Retinal pigment epithelial cell (primary cell): ENCODE results near the gene MCU.
A peak's percentile ranks its signal among the peaks of the same experiment; 100 is the strongest.

Source experiments
- DNase-seq: peaks from one replicate; pipeline ENCODE4 v3.0.0-alpha.2; 2010; ENCODE audit warnings: low read depth
- H3K4me3 ChIP-seq: 2 replicates; pipeline ENCODE4 v1.5.1; 2011; ENCODE audit warnings: mild to moderate bottlenecking, low read length, control low read depth, moderate library complexity
- TF ChIP-seq, protein P1 (sequence below): conservative IDR thresholded peaks from 2 replicates; pipeline ENCODE4 v1.5.1; 2011; ENCODE audit warnings: low read depth, low read length, control low read depth, inconsistent platforms

The MCU gene

DNA sequence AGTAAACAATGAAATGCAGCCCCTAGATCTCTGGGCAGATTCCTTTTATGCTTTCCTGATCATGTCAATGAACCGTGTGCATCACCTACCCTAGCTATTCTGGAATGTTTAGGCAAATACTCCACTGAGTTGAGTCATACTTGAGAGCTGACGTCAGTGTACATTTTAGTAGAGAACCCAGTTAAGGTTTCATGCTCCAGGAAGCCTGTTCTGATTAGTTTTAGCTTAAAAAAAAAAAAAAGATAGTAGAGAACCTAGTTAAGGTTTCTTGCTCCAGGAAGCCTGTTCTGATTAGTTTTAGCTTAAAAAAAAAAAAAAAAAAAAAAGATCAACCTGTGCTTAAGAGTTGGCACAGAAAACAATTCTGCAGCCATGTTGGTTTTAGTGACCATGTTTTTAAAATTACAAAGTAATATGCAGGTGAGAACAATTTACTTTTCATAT lies 3.7 kb upstream of the MCU start:
- DNase-seq, result peak; percentile 75
- TF ChIP-seq, protein P1, sequence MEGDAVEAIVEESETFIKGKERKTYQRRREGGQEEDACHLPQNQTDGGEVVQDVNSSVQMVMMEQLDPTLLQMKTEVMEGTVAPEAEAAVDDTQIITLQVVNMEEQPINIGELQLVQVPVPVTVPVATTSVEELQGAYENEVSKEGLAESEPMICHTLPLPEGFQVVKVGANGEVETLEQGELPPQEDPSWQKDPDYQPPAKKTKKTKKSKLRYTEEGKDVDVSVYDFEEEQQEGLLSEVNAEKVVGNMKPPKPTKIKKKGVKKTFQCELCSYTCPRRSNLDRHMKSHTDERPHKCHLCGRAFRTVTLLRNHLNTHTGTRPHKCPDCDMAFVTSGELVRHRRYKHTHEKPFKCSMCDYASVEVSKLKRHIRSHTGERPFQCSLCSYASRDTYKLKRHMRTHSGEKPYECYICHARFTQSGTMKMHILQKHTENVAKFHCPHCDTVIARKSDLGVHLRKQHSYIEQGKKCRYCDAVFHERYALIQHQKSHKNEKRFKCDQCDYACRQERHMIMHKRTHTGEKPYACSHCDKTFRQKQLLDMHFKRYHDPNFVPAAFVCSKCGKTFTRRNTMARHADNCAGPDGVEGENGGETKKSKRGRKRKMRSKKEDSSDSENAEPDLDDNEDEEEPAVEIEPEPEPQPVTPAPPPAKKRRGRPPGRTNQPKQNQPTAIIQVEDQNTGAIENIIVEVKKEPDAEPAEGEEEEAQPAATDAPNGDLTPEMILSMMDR, result no peak
- H3K4me3 ChIP-seq, result no peak overlapping the region

DNA sequence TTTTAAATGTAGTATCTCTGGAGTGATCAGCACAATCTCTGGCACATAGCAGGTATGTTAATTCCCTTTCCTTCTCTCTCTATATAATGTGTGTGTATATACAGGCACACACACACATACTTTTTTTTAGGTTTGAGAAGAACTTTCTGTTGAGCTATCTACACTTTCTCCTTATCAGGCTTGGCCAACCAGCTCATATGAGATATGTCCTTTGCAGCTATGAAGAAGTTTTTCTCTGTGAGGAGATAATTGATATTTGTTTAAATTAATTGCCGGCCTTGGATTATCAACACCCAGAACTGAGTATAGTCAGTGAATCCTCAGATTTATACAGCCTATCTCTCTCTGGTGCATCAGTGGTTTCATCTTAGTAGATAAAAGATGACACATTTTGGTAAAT lies 2.3 kb upstream of the MCU start:
- H3K4me3 ChIP-seq, result no peak overlapping the region
- TF ChIP-seq, protein P1, result no peak
- DNase-seq, result no peak

DNA sequence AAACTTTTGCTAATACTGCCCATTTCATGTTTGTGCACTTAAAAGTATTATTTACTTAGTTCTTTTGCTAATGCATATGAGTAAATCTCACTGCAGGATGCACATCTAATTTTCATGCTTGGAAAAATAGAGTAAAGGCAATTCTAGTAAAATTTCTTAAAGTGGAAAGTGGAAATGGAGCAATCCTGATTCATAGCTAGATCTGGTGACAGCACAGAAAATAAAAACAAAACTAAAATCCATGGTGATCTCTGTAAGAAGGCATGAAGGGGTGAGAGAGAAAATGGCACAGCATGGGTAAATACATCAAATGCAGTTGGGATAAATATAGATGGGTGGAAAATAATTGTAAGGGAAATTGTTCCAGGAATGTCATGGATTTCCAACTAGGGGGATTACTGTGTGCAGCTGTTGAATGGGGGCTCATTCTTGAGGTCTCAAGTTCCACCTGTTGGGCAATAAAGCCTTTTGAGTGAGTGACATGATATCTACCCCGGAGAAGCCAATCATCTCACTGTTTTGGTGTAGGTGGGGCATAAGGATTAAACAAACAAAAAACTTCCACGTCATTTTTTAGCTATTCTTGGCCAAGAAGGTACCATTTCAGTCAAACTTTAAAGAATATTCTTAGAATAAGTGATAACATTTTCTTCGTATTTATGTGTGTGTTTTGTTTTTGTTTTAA lies 1.7 kb upstream of the MCU start:
- TF ChIP-seq, protein P1, result no peak
- H3K4me3 ChIP-seq, result no peak overlapping the region
- no peak for DNase-seq

DNA sequence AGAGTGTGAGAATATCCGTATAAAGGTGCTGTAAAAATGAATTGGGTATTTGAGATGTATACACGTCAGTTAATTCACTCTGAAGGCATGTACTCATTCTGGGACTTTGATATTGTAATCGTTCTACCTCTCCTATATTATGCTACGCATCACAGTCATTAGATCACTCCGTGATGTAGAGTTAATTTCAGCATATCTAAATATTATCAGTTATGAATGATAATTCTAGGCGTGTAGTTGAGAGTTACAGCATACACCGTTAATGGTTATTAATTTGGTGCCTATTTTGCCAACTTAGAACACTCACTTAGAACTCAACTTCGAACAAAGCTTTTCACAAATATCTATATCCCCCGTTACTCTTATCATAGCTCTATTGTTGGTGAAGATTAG lies 477 bp upstream of the MCU start:
- TF ChIP-seq, protein P1, result no peak
- peak overlapping the region; percentile 97 for H3K4me3 ChIP-seq
- no peak for DNase-seq

DNA sequence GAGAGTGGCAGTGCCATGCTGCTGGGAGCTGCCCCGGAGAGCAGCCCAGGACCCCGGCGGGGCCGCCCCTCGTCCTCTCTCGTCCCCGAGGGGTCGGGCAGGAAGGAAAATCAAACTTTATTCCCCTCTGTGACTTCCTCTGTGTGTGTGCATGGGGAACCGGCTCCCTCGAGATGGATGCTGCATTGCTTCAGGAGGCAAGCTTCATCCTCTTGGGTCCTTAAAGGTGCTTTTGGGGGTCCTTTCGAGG lies 726 bp downstream of the MCU start:
- TF ChIP-seq, protein P1, result no peak
- peak overlapping the region; percentile 97 for H3K4me3 ChIP-seq
- no peak for DNase-seq

DNA sequence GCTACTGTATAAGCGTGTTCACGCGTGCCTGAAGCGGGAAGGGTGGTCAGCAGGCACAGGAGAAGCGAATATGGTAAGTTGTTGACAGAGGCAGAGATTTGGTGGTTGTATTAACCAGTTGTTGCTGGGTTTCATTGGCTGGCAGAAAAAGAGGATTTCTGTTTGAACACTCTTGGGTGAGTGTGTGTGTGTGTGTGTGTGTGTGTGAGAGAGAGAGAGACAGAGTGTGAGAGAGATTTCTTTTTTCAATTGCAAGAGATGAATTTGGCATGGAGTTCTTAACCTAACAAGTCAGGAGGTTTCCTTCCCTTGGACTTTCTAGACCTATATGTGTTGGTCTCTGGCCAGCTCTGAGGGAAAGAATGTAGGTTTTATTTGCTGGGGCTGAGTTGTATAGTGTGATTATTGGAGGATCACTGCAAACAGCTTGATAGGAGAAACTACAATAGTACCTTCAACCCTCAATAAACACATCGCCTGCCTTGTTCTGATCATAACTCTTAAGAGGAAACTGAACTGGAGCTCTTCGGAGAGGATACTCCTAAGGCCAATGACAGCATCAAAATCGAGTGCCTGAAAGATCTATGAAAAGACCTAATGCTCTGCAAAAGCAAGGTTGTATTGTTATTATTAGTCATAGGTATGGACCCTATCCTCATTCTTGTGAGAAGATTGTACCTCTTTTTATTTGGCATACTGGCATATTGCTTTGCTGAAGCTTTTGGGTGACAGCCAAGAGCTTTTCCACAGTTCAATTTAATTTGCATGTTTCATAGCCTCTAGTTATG lies 1.2 kb downstream of the MCU start:
- TF ChIP-seq, protein P1, result no peak
- no peak for DNase-seq
- H3K4me3 ChIP-seq, result peak overlapping the region; percentile 97
